Rectal smooth muscle tissue (tissue), 1 donor: ENCODE results near the gene SOX5.

ENCODE experiments used
- H3K27ac ChIP-seq: one replicate; pipeline ENCODE4 v1.7.0; 2013; ENCODE audit warnings: low read depth, low read length, inconsistent platforms
- H3K27me3 ChIP-seq: one replicate; pipeline ENCODE4 v1.7.0; 2013; ENCODE audit warnings: low read length; ENCODE audit not compliant: control insufficient read depth, insufficient read depth
- H3K36me3 ChIP-seq: one replicate; pipeline ENCODE4 v1.7.0; 2013; ENCODE audit warnings: low read length; ENCODE audit not compliant: control insufficient read depth, insufficient read depth
- H3K4me1 ChIP-seq: one replicate; pipeline ENCODE4 v1.7.0; 2013; ENCODE audit warnings: low read length; ENCODE audit not compliant: control insufficient read depth, insufficient read depth
- H3K4me3 ChIP-seq: one replicate; pipeline ENCODE4 v1.7.0; 2013; ENCODE audit warnings: low read length
- H3K9ac ChIP-seq: one replicate; pipeline ENCODE4 v1.7.0; 2013; ENCODE audit warnings: low read length

The SOX5 gene

DNA sequence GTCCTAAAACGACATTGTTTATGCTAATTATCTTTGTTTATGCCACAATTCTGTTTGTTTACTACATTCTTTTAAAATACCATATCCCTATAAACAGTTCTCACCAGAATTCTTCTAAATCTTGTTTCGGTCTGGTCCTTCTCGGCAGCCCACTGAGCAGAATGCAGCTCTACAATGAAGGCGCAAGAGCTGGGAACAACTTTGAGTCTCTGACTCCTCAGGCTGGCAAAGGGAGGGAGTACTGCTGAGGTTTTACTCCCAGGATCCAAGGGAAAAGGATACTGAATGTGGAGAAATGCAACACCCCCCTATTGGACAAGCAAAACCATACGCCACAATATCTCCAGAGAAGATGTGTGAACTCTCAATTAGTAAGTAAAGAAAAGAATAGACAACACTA is 5.4 kb downstream of the SOX5 start:
- H3K4me3 ChIP-seq = no peak overlapping the region
- no peaks in the 10 kb centered on the region for H3K36me3 ChIP-seq
- H3K27me3 ChIP-seq = no peaks in the 10 kb centered on the region
- H3K4me1 ChIP-seq = peaks cover 2% of the 10 kb centered on the region
- H3K9ac ChIP-seq = no peak overlapping the region
- no peak overlapping the region for H3K27ac ChIP-seq

DNA sequence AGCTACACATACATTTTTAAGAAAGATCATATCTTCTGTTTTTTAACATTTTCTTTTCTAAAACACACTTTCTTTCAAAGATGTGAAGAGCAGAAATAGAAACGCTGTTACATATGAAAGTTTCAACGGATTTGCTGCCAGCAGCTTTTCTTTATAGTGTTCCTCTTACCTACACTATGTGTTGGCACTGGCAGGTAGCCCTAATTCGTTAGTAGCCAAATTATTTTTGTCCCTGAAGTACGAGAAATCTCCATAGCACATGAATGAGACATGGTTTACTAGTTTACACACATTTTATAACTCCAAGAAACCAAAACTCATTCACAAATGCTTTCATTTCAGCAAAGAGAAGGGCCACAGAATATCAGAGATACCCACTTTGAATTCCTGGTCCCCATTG is 6.6 kb downstream of the SOX5 start:
- Histone ChIP-seq H3K27me3 (no peaks in the 10 kb centered on the region), H3K9ac (no peak overlapping the region), H3K4me1 (no peaks in the 10 kb centered on the region), H3K27ac (no peak overlapping the region), H3K36me3 (no peaks in the 10 kb centered on the region), H3K4me3 (no peak overlapping the region)

DNA sequence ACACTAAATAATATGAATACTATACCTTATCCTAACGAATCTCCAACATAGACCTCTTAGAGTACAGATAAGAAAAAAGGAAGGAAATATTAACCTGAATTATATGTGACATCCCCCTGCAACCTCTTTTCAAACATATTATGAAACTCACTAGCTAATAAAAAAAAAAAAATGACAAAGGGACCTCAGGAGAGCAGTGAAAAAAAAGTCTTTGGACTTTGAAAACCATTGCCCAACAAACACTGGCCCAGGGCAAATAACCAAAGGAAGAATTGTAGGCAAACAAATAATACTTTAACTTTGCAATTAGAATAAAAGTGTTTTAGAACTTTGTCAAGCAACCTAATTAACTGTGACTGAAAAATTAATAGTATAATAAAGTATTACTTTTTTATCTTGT is 7.7 kb downstream of the SOX5 start:
- H3K27ac ChIP-seq = no peak overlapping the region
- no peaks in the 10 kb centered on the region for H3K4me1 ChIP-seq
- no peak overlapping the region for H3K4me3 ChIP-seq
- H3K27me3 ChIP-seq = no peaks in the 10 kb centered on the region
- H3K9ac ChIP-seq = no peak overlapping the region
- H3K36me3 ChIP-seq = no peaks in the 10 kb centered on the region

DNA sequence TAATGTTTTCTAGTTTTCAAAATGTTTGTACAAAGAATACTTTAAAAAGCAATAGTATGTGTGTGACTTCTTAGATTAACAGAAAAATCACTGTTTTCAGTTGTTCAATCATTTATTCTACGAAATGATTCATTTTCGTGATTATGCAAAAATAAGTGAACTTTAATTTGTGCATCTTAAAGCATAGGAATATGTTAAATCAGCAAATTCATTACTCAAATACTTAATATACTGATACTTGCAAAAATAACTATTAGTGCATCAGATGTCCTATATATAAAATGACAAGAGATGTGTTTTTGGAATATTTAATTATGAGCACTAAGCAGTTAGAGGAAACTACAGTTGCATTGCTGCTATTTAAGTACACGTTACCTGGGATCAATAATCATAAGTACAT is 11.0 kb downstream of the SOX5 start:
- no peaks in the 10 kb centered on the region for H3K4me1 ChIP-seq
- no peak overlapping the region for H3K9ac ChIP-seq
- no peak overlapping the region for H3K4me3 ChIP-seq
- H3K36me3 ChIP-seq = no peaks in the 10 kb centered on the region
- H3K27ac ChIP-seq = no peak overlapping the region
- no peaks in the 10 kb centered on the region for H3K27me3 ChIP-seq

DNA sequence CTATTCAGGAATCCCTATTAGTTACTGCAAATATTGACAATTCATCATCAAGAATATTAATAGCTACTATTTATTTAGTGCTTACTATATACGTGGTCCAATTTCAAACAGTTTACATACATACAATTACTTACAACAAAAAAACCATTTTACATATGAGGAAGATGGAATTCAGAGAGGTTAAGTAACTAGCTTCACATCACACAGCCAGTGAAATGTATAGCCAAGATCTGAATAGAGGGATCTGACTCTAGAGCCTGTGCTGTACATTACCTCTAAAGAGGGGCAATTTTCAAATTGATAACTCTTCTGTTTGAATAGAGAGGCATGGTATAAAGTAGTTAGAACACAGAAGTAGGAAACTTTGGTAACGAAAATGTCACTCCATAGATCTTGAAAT is 18.3 kb downstream of the SOX5 start:
- Histone ChIP-seq H3K4me1 (no peaks in the 10 kb centered on the region), H3K36me3 (no peaks in the 10 kb centered on the region)

DNA sequence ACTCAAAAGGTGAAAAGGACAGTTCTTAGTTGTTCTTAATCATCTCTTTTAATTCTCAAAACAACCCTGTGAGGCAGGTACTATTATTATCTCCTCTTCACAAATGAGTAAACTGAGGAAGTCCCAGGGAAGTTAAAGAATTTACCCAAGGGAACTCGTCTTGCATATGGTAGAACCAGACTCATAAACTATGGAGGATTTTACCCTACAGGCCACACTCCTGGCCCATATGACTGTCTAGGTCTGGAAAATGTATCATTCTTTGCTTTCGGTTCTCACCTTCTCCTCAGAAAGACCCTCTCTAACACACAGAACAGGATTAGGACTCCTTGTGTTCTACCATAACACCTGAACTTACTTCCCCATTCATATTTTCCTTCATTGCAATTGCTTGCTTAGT is 18.9 kb downstream of the SOX5 start:
- no peaks in the 10 kb centered on the region for H3K36me3 ChIP-seq
- H3K9ac ChIP-seq = no peak overlapping the region
- H3K4me3 ChIP-seq = no peak overlapping the region
- no peaks in the 10 kb centered on the region for H3K4me1 ChIP-seq
- H3K27me3 ChIP-seq = no peaks in the 10 kb centered on the region
- H3K27ac ChIP-seq = no peak overlapping the region

More for the DNA sequence above, 18.3 kb downstream of the SOX5 start:
- Histone ChIP-seq H3K27ac (no peak overlapping the region), H3K27me3 (no peaks in the 10 kb centered on the region), H3K4me3 (no peak overlapping the region), H3K9ac (no peak overlapping the region)

DNA sequence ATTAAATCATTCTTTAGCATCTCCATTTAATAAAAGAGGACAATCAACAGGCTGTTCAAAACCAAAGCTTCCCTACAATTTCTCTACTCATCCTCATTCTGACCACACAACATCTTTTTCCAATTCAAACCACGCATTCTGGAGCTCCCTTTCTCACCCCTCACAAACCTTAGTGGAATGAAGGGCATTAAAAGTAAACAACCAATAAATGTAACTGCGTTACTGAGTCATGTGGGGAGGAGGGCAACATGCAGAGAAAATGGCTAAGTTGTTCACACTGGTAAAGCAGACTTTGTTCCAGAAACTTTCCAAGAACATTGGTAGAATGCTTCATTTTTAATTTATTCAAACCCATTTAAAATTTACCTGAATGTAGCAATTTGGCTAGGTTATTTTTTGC is 19.6 kb downstream of the SOX5 start:
- no peak overlapping the region for H3K4me3 ChIP-seq
- no peak overlapping the region for H3K27ac ChIP-seq
- H3K9ac ChIP-seq = no peak overlapping the region
- no peaks in the 10 kb centered on the region for H3K27me3 ChIP-seq
- no peaks in the 10 kb centered on the region for H3K36me3 ChIP-seq
- H3K4me1 ChIP-seq = no peaks in the 10 kb centered on the region

DNA sequence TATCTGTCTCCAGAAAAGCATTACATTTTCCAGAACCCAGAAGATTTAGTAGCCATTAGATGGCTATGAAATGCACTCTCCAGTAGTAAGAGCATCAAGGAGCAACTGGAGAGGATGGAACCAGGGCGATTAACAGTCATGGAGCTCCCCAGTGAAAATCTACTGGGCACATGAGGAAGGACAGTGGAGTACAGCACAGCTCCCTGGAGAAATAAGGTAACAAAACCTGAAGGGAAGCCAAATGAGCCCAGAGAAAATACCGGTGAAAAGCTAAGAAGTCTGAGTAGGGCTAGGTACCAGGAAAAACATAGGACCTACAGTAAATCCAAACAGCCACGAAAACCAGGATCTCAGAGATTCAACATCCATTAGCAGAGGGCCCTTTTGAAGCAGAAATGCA is 21.6 kb downstream of the SOX5 start:
- Histone ChIP-seq H3K4me1 (no peaks in the 10 kb centered on the region), H3K9ac (no peak overlapping the region), H3K36me3 (no peaks in the 10 kb centered on the region), H3K27me3 (no peaks in the 10 kb centered on the region), H3K4me3 (no peak overlapping the region), H3K27ac (no peak overlapping the region)

DNA sequence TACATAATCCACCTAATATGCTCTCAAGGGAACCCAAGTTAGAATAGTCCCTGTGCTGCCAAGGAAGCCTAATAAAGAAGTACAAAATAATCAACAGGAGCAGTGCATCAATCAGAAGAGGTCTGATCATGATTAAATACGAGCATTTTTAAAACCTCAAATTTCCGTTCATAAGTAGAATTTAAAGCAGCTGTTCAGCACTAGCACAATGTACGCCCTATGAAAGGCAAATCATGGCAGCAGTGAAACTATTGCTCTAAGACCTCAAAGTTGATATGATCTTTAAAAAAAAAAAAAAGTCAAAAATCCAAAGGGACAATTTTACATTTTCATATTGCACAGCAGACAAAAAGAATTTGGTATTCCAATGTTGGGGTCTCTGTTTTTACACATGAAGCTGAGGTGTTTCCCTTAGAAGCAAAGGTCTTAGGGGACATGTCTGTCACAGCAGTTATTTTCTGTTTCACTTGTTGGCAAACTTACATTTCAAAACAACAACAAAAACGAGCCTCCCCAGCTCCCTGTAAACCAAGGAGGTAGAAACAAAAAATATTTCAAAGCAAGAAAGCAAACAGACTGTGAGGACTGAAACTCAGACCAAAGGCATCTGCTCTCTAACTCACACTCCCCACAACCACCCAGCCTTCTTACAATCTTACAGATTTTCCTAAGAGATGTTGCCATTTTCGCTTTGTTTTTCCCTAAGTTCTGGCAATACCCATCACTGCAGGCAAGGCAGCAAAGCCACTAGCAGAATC is 28.2 kb downstream of the SOX5 start:
- Histone ChIP-seq H3K36me3 (no peaks in the 10 kb centered on the region), H3K27me3 (no peaks in the 10 kb centered on the region), H3K4me1 (no peaks in the 10 kb centered on the region), H3K4me3 (no peak overlapping the region), H3K27ac (no peak overlapping the region), H3K9ac (no peak overlapping the region)

DNA sequence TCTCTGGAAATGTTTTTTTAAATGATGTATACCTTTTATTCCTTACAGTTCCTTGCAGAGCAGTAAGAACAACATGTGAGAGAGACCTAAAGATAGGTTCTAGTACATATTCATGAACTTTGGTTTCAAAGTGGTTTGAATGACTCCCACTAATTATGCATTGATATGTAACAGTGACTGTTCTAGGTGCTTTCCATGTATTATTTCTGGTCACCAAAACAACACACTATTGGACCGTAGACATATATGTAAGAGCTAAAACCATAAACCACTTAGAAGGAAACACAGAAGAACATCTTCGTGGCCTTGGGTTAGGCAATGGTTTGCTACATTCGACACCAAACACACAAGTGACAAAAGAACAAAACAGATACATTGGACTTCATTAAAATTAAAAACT is 37.9 kb downstream of the SOX5 start:
- H3K4me1 ChIP-seq = no peaks in the 10 kb centered on the region
- no peak overlapping the region for H3K9ac ChIP-seq
- H3K27me3 ChIP-seq = no peaks in the 10 kb centered on the region
- no peak overlapping the region for H3K4me3 ChIP-seq
- no peak overlapping the region for H3K27ac ChIP-seq
- no peaks in the 10 kb centered on the region for H3K36me3 ChIP-seq

DNA sequence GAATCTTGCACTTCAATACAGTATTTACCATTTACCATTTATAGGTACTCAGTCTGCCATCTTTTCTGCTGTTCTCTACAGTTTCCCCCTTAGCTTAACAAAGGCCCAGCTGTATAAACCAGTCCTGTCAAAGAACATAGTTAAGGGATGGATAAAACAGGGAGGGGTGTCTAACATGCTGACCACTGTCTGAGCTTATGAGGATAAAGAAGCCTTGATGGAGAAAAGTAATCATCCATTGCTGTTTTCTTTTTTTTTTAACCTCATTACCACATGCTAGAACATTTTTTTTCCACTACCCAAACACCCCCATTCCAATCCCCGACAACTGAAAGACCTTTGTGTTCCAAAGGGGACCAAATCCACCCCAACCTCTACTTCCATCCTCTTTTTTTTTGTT is 39.9 kb downstream of the SOX5 start:
- Histone ChIP-seq H3K4me3 (no peak overlapping the region), H3K27ac (no peak overlapping the region), H3K4me1 (no peaks in the 10 kb centered on the region), H3K27me3 (no peaks in the 10 kb centered on the region), H3K36me3 (no peaks in the 10 kb centered on the region), H3K9ac (no peak overlapping the region)

DNA sequence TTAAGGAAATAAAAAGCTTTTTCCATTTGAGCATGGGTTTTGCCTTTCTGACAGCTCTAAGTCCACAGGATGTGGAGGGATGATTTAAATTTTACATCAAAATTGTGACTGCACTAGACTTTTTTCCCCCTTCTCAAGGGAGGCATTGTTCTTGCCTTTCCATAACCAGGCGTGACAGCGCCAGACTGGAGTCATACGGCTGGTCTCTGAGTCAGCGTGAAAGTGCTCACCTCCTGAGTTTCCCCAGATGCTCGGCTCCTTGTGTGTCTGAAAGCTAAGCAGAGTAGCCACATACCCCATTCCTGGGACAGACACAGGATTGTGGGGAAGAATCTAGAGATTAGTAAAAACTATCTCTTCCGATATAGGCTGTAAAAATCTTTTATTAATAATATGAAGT is 43.1 kb downstream of the SOX5 start:
- H3K4me3 ChIP-seq = no peak overlapping the region
- no peaks in the 10 kb centered on the region for H3K4me1 ChIP-seq
- no peak overlapping the region for H3K9ac ChIP-seq
- H3K27me3 ChIP-seq = no peaks in the 10 kb centered on the region
- H3K27ac ChIP-seq = no peak overlapping the region
- no peaks in the 10 kb centered on the region for H3K36me3 ChIP-seq

DNA sequence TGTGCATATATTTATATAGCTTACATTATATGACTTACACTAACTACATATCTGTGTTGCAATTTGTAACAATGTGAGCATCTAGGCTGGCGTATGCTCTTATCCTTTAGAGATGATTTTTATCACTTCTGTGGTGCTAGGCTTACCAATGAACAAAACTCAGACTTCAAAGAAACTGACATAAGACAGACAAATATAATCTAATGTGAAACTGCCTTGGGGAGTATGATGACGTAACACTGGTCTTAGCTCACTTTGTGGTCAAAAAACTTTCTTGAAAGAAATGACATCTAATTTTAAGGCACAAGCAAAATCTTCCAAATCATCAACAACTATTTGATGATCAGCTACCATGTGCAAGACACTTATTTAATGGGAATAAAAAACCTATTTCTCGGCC is 50.0 kb downstream of the SOX5 start:
- no peaks in the 10 kb centered on the region for H3K4me1 ChIP-seq
- no peak overlapping the region for H3K4me3 ChIP-seq
- H3K27ac ChIP-seq = no peak overlapping the region
- H3K27me3 ChIP-seq = no peaks in the 10 kb centered on the region
- no peak overlapping the region for H3K9ac ChIP-seq
- no peaks in the 10 kb centered on the region for H3K36me3 ChIP-seq
